ENCODE data around the gene MAST3. TPM values are rescaled to one million over a fixed set of nuclear protein-coding genes. Genes with fewer than 3 reads are reported as not detected.

MAST3 gene
- total RNA-seq, 1 donor from 2014 or later: 13.4 TPM

GRCh38 chr19:18160971-18161635 is 63.5 kb downstream of the MAST3 start:
- peak; percentile 75 for TF ChIP-seq CTCF (conservative IDR thresholded peaks at IDR 0.05)
- H3K4me3 Mint-ChIP-seq: no peak overlapping the region
- peaks cover 4% of the 10 kb centered on the region for H3K36me3 Mint-ChIP-seq (ENCODE audit: low read depth)

GRCh38 chr19:18161636-18162002 is 64.0 kb downstream of the MAST3 start:
- H3K27me3 Mint-ChIP-seq (ENCODE audit: low read depth): no peaks in the 10 kb centered on the region
- no peak overlapping the region for H3K4me3 Mint-ChIP-seq
- peak; percentile 36 for TF ChIP-seq CTCF (conservative IDR thresholded peaks at IDR 0.05)
- H3K36me3 Mint-ChIP-seq (ENCODE audit: low read depth): peaks cover 4% of the 10 kb centered on the region
- H3K4me1 Mint-ChIP-seq: peaks cover 18% of the 10 kb centered on the region
- DNase-seq (ENCODE audit: low read depth, low spot score): no peak
- no peak overlapping the region for H3K27ac Mint-ChIP-seq (ENCODE audit: unreplicated experiment)
- no peaks in the 10 kb centered on the region for H3K9me3 Mint-ChIP-seq

More at GRCh38 chr19:18160971-18161635, 63.5 kb downstream of the MAST3 start:
- Mint-ChIP-seq H3K27me3 (ENCODE audit: low read depth) (no peaks in the 10 kb centered on the region), H3K9me3 (no peaks in the 10 kb centered on the region), H3K4me1 (peaks cover 23% of the 10 kb centered on the region), H3K27ac (ENCODE audit: unreplicated experiment) (no peak overlapping the region)
- peak; percentile 76 for DNase-seq (ENCODE audit: low read depth, low spot score)

GRCh38 chr19:18164072-18164471 is 66.5 kb downstream of the MAST3 start:
- DNase-seq (ENCODE audit: low read depth, low spot score): no peak
- Mint-ChIP-seq H3K4me1 (peaks cover 7% of the 10 kb centered on the region), H3K9me3 (no peaks in the 10 kb centered on the region)

GRCh38 chr19:18165794-18166544 is 68.4 kb downstream of the MAST3 start:
- peaks cover 3% of the 10 kb centered on the region for H3K4me1 Mint-ChIP-seq
- no peak overlapping the region for H3K27ac Mint-ChIP-seq (ENCODE audit: unreplicated experiment)
- no peaks in the 10 kb centered on the region for H3K9me3 Mint-ChIP-seq
- no peak for TF ChIP-seq CTCF (conservative IDR thresholded peaks at IDR 0.05)
- no peak for DNase-seq (ENCODE audit: low read depth, low spot score)
- no peak overlapping the region for H3K4me3 Mint-ChIP-seq
- no peaks in the 10 kb centered on the region for H3K27me3 Mint-ChIP-seq (ENCODE audit: low read depth)
- peaks cover 10% of the 10 kb centered on the region for H3K36me3 Mint-ChIP-seq (ENCODE audit: low read depth)

More at GRCh38 chr19:18164072-18164471, 66.5 kb downstream of the MAST3 start:
- H3K36me3 Mint-ChIP-seq (ENCODE audit: low read depth): peaks cover 7% of the 10 kb centered on the region
- no peaks in the 10 kb centered on the region for H3K27me3 Mint-ChIP-seq (ENCODE audit: low read depth)
- H3K27ac Mint-ChIP-seq (ENCODE audit: unreplicated experiment): no peak overlapping the region
- no peak overlapping the region for H3K4me3 Mint-ChIP-seq
- TF ChIP-seq CTCF (conservative IDR thresholded peaks at IDR 0.05): no peak

- Mint-ChIP-seq H3K36me3 (ENCODE audit: low read depth) (peaks cover 10% of the 10 kb centered on the region), H3K27ac (ENCODE audit: unreplicated experiment) (no peak overlapping the region), H3K27me3 (ENCODE audit: low read depth) (no peaks in the 10 kb centered on the region), H3K4me1 (no peaks in the 10 kb centered on the region), H3K9me3 (no peaks in the 10 kb centered on the region), H3K4me3 (no peak overlapping the region)
- no peak for DNase-seq (ENCODE audit: low read depth, low spot score)
- no peak for TF ChIP-seq CTCF (conservative IDR thresholded peaks at IDR 0.05)
These were observed 69.4 kb downstream of the MAST3 start for GRCh38 chr19:18167011-18167410.
